Caco-2 (cell line): Measurements from ENCODE around the gene TRUB1. TPM values are rescaled to one million over a fixed set of nuclear protein-coding genes. Genes with fewer than 3 reads are reported as not detected.

Experiments used
- BruUV-seq: library from RNA; stranded (reverse); fragments of 400-500 nt; replicated peaks from 2 replicates; lab custom pipeline; 2021; lab: Mats Ljungman, UMichigan
- CTCF ChIA-PET: fragments of 300-600 bp; sonication (Branson Sonifier 250); formaldehyde crosslinking; loops from one replicate; lab custom pipeline; 2022; ENCODE audit warnings: antibody characterized with exemption; lab: Charles Lee
- POLR2A ChIA-PET: fragments of 300-600 bp; sonication (Branson Sonifier 250); formaldehyde crosslinking; loops from one replicate; lab custom pipeline; 2022; ENCODE audit warnings: antibody characterized with exemption; lab: Charles Lee
- DNase-seq, 2 experiments: peaks; one replicate each; pipeline versions ENCODE4 v3.0.0 to v3.0.0-alpha.2; 2020 to 2022
- H3K27me3 ChIP-seq: replicated peaks from 2 replicates; pipeline ENCODE4 v1.6.0; 2011; ENCODE audit warnings: low read length; ENCODE audit not compliant: control insufficient read depth, insufficient read depth
- H3K36me3 ChIP-seq: 2 replicates; pipeline ENCODE4 v1.5.1; 2011; ENCODE audit warnings: low read length; ENCODE audit not compliant: control insufficient read depth, insufficient read depth
- H3K4me1 ChIP-seq: fragments of 250-450 bp; sonication (Bioruptor Pico); 2 replicates; pipeline ENCODE4 v1.5.1; 2020; ENCODE audit warnings: mild to moderate bottlenecking
- H3K4me3 ChIP-seq: 2 replicates; pipeline ENCODE4 v1.5.1; 2011; ENCODE audit warnings: low read depth, mild to moderate bottlenecking, control low read depth, low read length
- H3K9me3 ChIP-seq: fragments of 250-450 bp; sonication (Bioruptor Pico); 2 replicates; pipeline ENCODE4 v1.5.1; 2020; ENCODE audit warnings: mild to moderate bottlenecking, moderate library complexity
- H3K27ac Mint-ChIP-seq: one replicate; pipeline ENCODE4 v1.8.0; 2022; ENCODE audit warnings: mixed read lengths; ENCODE audit not compliant: unreplicated experiment
- H3K27me3 Mint-ChIP-seq: one replicate; pipeline ENCODE4 v1.8.0; 2022; ENCODE audit warnings: mixed read lengths; ENCODE audit not compliant: insufficient read depth, unreplicated experiment
- H3K36me3 Mint-ChIP-seq: one replicate; pipeline ENCODE4 v1.8.0; 2022; ENCODE audit warnings: mild to moderate bottlenecking, mixed read lengths; ENCODE audit not compliant: insufficient read depth, unreplicated experiment
- H3K4me1 Mint-ChIP-seq: one replicate; pipeline ENCODE4 v1.8.0; 2022; ENCODE audit warnings: low read depth, mixed read lengths; ENCODE audit not compliant: unreplicated experiment
- H3K4me3 Mint-ChIP-seq: one replicate; pipeline ENCODE4 v1.8.0; 2022; ENCODE audit warnings: mild to moderate bottlenecking, moderate library complexity, mixed read lengths; ENCODE audit not compliant: unreplicated experiment
- H3K9me3 Mint-ChIP-seq: one replicate; pipeline ENCODE4 v1.8.0; 2022; ENCODE audit warnings: mixed read lengths; ENCODE audit not compliant: unreplicated experiment
- intact Hi-C: fragments of 100-400 bp; cut with micrococcal nuclease; formaldehyde crosslinking; loops from one replicate; pipeline ENCODE4 v1.10.0; 2022; ENCODE audit not compliant: unreplicated experiment
- total RNA-seq: library from RNA; stranded (reverse); gene quantifications from 2 replicates; pipeline ENCODE4 v1.2.3, GENCODE V29; 2022
- TF ChIP-seq, protein P1 (sequence below), 2 experiments: fragments of 200-600 bp in 1 of 2; IDR thresholded peaks; 1 replicate in 1 of 2; 2 replicates in 1 of 2; pipeline versions ENCODE4 v1.5.1 to v1.8.0; 2011 to 2022; ENCODE audit warnings: antibody characterized with exemption in 1 of 2, control low read depth in 1 of 2, inconsistent platforms in 1 of 2, low read depth in 1 of 2, low read length in 1 of 2, mild to moderate bottlenecking in 1 of 2, moderate library complexity in 1 of 2; ENCODE audit not compliant: insufficient read depth in 1 of 2, severe bottlenecking in 1 of 2, unreplicated experiment in 1 of 2

The TRUB1 gene
- total RNA-seq, 1 experiment from 2014 or later = 22.0 TPM

DNA sequence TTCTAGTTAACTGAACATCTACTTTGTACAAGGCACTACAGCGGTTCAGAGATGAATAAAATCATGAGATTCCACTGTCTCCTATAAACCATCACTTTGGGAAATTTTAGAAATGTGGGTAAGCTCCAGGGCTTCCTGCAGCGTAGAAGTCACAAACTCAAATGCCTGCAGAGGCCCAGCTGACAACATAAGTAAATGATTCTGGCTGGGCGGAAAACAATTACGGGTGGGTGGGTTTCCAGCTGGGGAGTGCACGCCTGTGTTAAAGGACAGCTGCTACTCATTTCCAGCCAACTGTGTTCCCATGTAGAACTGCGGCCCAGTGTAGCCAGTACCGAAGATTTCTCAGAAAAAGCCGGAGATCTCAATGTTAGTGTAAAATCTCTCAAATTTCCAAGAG, 85.7 kb downstream of the TRUB1 start:
- Mint-ChIP-seq H3K4me1 (no peaks in the 10 kb centered on the region), H3K4me3 (no peak overlapping the region), H3K9me3 (no peaks in the 10 kb centered on the region), H3K27me3 (peaks cover 6% of the 10 kb centered on the region), H3K36me3 (no peaks in the 10 kb centered on the region), H3K27ac (no peak overlapping the region)
- TF ChIP-seq, protein P1, sequence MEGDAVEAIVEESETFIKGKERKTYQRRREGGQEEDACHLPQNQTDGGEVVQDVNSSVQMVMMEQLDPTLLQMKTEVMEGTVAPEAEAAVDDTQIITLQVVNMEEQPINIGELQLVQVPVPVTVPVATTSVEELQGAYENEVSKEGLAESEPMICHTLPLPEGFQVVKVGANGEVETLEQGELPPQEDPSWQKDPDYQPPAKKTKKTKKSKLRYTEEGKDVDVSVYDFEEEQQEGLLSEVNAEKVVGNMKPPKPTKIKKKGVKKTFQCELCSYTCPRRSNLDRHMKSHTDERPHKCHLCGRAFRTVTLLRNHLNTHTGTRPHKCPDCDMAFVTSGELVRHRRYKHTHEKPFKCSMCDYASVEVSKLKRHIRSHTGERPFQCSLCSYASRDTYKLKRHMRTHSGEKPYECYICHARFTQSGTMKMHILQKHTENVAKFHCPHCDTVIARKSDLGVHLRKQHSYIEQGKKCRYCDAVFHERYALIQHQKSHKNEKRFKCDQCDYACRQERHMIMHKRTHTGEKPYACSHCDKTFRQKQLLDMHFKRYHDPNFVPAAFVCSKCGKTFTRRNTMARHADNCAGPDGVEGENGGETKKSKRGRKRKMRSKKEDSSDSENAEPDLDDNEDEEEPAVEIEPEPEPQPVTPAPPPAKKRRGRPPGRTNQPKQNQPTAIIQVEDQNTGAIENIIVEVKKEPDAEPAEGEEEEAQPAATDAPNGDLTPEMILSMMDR (IDR thresholded peaks at IDR 0.05; ENCODE audit: insufficient read depth in 1 of 2, low read depth in 1 of 2, low read length in 1 of 2, severe bottlenecking in 1 of 2, unreplicated experiment in 1 of 2) = no peak
- BruUV-seq = no TSS peak
- Histone ChIP-seq H3K36me3 (no peaks in the 10 kb centered on the region), H3K4me1 (no peaks in the 10 kb centered on the region), H3K27me3 (no peaks in the 10 kb centered on the region; the same call in 1 of the 2 replicates), H3K9me3 (no peaks in the 10 kb centered on the region), H3K4me3 (no peak overlapping the region)
- ChIA-PET CTCF (no interaction called here), POLR2A (no interaction called here)
- DNase-seq = no peak
- intact Hi-C loops = no loop called here

DNA sequence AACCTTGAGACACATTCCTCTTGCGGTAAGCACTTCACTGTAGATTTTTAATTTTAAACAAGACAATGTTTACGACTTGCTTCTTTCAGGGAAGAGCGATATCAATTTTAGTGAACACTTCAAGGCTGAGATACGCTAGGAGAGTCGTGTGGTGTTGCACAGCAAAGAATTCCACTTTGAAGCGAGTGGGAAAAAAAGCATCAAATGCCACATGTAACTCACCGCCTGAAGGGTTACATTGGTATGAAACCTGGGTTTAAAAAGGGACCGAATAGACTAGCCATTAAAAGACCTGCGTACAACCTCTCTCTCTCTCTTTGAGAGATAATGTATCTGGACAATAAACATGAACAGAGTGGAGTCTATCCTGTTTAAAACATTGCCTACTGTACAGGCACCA, 86.4 kb downstream of the TRUB1 start:
- CTCF ChIA-PET = no interaction called here
- no peaks in the 10 kb centered on the region for H3K36me3 Mint-ChIP-seq
- no peak for DNase-seq
- POLR2A ChIA-PET = no interaction called here
- intact Hi-C loops = no loop called here
- Histone ChIP-seq H3K4me3 (no peak overlapping the region), H3K4me1 (no peaks in the 10 kb centered on the region), H3K9me3 (no peaks in the 10 kb centered on the region), H3K36me3 (no peaks in the 10 kb centered on the region), H3K27me3 (no peaks in the 10 kb centered on the region)
- H3K4me1 Mint-ChIP-seq = no peaks in the 10 kb centered on the region
- H3K9me3 Mint-ChIP-seq = no peaks in the 10 kb centered on the region
- H3K27ac Mint-ChIP-seq = no peak overlapping the region
- TF ChIP-seq, protein P1 (IDR thresholded peaks at IDR 0.05; ENCODE audit: insufficient read depth in 1 of 2, low read depth in 1 of 2, low read length in 1 of 2, severe bottlenecking in 1 of 2, unreplicated experiment in 1 of 2) = no peak
- no peak overlapping the region for H3K4me3 Mint-ChIP-seq
- H3K27me3 Mint-ChIP-seq = peaks cover 6% of the 10 kb centered on the region
- BruUV-seq = no TSS peak

DNA sequence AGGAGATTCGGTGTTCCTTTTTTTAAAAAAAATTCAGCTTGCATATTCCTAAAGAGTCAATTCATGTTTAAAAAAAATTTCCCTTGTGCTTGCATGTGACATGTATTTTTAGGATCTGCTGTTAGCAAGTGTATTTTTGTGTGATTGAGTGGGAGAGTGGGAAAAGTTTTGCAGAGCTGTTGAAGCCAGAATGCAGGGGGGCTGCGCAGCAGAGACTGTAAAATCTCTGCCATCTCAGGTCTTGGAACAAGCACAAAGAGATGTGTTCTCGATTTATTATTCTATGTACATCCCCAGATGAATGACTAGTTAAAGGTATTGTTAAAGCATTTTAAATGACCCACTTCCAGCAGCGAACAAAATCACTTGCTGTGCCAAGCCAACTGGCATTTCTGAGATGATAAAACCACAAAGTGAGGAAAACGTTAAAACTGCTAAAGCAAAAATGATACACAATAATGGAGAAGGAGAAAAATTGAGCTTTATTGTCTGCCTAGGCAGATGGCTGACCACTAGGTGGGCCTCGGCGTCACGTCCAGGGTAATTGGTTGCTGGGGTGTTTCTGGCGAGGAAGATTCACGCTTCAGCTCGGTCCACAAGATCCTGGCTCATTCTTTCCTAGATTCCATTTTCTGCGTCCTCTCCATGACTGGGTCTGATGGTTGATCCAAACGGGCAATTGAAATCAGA, 88.2 kb downstream of the TRUB1 start:
- Mint-ChIP-seq H3K27me3 (peaks cover 6% of the 10 kb centered on the region), H3K9me3 (no peaks in the 10 kb centered on the region), H3K27ac (no peak overlapping the region), H3K4me3 (no peak overlapping the region), H3K36me3 (no peaks in the 10 kb centered on the region), H3K4me1 (no peaks in the 10 kb centered on the region)
- POLR2A ChIA-PET = no interaction called here
- Histone ChIP-seq H3K9me3 (no peaks in the 10 kb centered on the region), H3K4me1 (no peaks in the 10 kb centered on the region), H3K27me3 (no peaks in the 10 kb centered on the region), H3K4me3 (no peak overlapping the region), H3K36me3 (no peaks in the 10 kb centered on the region)
- DNase-seq = no peak
- TF ChIP-seq, protein P1 (IDR thresholded peaks at IDR 0.05; ENCODE audit: insufficient read depth in 1 of 2, low read depth in 1 of 2, low read length in 1 of 2, severe bottlenecking in 1 of 2, unreplicated experiment in 1 of 2) = peak in 1 of 2 experiments; percentile 15
- BruUV-seq = no TSS peak
- intact Hi-C loops = no loop called here
- CTCF ChIA-PET = interaction anchor here (0.8 kb wide), 1 partner anchor 72 kb away, joined by 3 read pairs; no protein-coding TSS in a partner anchor
